ENCODE results near the gene KCNH5. TPM values are rescaled to one million over a fixed set of nuclear protein-coding genes. Genes with fewer than 3 reads are reported as not detected.

The KCNH5 gene
- total and polyA plus RNA-seq, 9 of the 15 experiments (the other 6 are each of a cell fraction or from before 2014, with no cell fraction given), result 1.1 to 2.4 (median 1.4) TPM

- TF ChIP-seq ESRRA (IDR thresholded peaks at IDR 0.05; ENCODE audit: borderline replicate concordance, low read depth), result no peak
- no peak for TF ChIP-seq FOXK2 (conservative IDR thresholded peaks at IDR 0.05 in 1 of 2, IDR thresholded peaks at IDR 0.05 in 1 of 2; ENCODE audit: low read depth in 2 of 2)
- TF ChIP-seq JUND (IDR thresholded peaks at IDR 0.05; ENCODE audit: borderline replicate concordance, low read depth, low read length), result no peak
- no peak for TF ChIP-seq JUND (tag; IDR thresholded peaks at IDR 0.05; ENCODE audit: borderline replicate concordance, low read depth, low read length)
Observed at GRCh38 chr14:62946221-62946620, 99.0 kb downstream of the KCNH5 start (continued).

DNA sequence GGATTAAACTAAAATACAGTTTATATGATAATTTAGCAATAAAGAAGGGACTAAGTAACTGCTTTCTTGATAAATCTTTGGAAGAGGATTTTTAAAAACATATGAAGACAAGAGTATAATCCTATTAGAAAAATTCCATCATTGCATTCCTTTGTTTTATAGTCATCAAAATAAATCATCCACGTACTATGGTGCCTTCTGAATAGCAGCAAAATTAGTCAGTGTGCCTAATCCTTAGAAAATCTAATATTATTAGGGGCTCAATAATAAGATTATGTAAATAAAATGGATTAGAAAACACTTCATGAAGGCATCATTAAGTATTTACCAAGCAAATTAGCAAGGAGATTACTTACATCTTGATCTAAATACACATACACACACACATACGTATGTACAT is 102.1 kb downstream of the KCNH5 start:
- BruUV-seq (replicated peaks), result no TSS peak
- H3K27me3 ChIP-seq (ENCODE audit: control insufficient read depth in 2 of 2, insufficient read depth in 2 of 2, low read length in 2 of 2), result no peaks in the 10 kb centered on the region
- no peaks in the 10 kb centered on the region for H3K9me3 ChIP-seq (replicated peaks; ENCODE audit: control insufficient read depth, insufficient read depth, low read depth, low read length)
- intact Hi-C loops (cut with micrococcal nuclease), result no loop called here
- ChIA-PET CTCF (ENCODE audit: low intra/inter-chr PET ratio) (no interaction called here), POLR2A (no interaction called here)
- ATAC-seq (no peak), DNase-seq (ENCODE audit: extremely low read depth in 1 of 4, low spot score in 3 of 4) (no peak), FAIRE-seq (no peak)
- no peaks in the 10 kb centered on the region for H3K9me1 ChIP-seq (ENCODE audit: control insufficient read depth, insufficient read depth, low read length)
- H3K27ac ChIP-seq (ENCODE audit: extremely low read depth, low read depth, low read length), result no peak overlapping the region
- no peak overlapping the region for H3K9ac ChIP-seq (ENCODE audit: insufficient read depth in 1 of 2, low read depth in 2 of 2, low read length in 2 of 2)
- no peak overlapping the region for H3K4me3 ChIP-seq
- no peaks in the 10 kb centered on the region for H3K79me2 ChIP-seq (ENCODE audit: control insufficient read depth, insufficient read depth, low read length)
- H3K36me3 ChIP-seq (ENCODE audit: control insufficient read depth, insufficient read depth, low read length), result no peaks in the 10 kb centered on the region
- H3K4me2 ChIP-seq (ENCODE audit: insufficient read depth, low read length), result no peak overlapping the region
- no peaks in the 10 kb centered on the region for H3K4me1 ChIP-seq (replicated peaks in 1 of 2; ENCODE audit: control insufficient read depth in 2 of 2, insufficient read depth in 2 of 2, low read length in 2 of 2)
- no peaks in the 10 kb centered on the region for H4K20me1 ChIP-seq (replicated peaks; ENCODE audit: control insufficient read depth, insufficient read depth, low read length)
- TF ChIP-seq GABPB2 (CRISPR knock-in tag; conservative IDR thresholded peaks at IDR 0.05) (no peak), MCM3 (IDR thresholded peaks at IDR 0.05) (no peak), HDAC2 (IDR thresholded peaks at IDR 0.05) (no peak), ZNF444 (CRISPR knock-in tag; IDR thresholded peaks at IDR 0.05) (no peak), ERF (CRISPR knock-in tag; IDR thresholded peaks at IDR 0.05) (no peak), ADNP (tag; IDR thresholded peaks at IDR 0.05) (no peak), CREBBP (IDR thresholded peaks at IDR 0.05; ENCODE audit: low read depth, low read length) (no peak)
- TF ChIP-seq, protein P1, sequence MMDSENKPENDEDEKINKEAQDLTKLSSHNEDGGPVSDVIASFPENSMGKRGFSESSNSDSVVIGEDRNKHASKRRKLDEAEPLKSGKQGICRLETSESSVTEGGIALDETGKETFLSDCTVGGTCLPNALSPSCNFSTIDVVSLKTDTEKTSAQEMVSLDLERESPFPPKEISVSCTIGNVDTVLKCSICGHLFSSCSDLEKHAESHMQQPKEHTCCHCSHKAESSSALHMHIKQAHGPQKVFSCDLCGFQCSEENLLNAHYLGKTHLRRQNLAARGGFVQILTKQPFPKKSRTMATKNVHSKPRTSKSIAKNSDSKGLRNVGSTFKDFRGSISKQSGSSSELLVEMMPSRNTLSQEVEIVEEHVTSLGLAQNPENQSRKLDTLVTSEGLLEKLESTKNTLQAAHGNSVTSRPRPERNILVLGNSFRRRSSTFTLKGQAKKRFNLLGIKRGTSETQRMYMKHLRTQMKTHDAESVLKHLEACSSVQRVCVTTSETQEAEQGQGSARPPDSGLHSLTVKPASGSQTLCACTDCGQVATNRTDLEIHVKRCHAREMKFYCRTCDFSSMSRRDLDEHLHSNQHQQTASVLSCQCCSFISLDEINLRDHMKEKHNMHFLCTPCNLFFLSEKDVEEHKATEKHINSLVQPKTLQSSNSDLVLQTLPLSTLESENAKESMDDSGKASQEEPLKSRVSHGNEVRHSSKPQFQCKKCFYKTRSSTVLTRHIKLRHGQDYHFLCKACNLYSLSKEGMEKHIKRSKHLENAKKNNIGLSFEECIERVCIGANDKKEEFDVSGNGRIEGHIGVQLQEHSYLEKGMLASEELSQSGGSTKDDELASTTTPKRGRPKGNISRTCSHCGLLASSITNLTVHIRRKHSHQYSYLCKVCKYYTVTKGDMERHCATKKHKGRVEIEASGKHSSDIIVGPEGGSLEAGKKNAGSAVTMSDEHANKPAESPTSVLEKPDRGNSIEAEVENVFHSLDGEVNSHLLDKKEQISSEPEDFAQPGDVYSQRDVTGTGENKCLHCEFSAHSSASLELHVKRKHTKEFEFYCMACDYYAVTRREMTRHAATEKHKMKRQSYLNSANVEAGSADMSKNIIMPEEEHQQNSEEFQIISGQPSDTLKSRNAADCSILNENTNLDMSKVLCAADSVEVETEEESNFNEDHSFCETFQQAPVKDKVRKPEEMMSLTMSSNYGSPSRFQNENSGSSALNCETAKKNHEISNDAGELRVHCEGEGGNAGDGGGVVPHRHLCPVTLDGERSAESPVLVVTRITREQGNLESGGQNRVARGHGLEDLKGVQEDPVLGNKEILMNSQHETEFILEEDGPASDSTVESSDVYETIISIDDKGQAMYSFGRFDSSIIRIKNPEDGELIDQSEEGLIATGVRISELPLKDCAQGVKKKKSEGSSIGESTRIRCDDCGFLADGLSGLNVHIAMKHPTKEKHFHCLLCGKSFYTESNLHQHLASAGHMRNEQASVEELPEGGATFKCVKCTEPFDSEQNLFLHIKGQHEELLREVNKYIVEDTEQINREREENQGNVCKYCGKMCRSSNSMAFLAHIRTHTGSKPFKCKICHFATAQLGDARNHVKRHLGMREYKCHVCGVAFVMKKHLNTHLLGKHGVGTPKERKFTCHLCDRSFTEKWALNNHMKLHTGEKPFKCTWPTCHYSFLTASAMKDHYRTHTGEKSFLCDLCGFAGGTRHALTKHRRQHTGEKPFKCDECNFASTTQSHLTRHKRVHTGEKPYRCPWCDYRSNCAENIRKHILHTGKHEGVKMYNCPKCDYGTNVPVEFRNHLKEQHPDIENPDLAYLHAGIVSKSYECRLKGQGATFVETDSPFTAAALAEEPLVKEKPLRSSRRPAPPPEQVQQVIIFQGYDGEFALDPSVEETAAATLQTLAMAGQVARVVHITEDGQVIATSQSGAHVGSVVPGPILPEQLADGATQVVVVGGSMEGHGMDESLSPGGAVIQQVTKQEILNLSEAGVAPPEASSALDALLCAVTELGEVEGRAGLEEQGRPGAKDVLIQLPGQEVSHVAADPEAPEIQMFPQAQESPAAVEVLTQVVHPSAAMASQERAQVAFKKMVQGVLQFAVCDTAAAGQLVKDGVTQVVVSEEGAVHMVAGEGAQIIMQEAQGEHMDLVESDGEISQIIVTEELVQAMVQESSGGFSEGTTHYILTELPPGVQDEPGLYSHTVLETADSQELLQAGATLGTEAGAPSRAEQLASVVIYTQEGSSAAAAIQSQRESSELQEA (IDR thresholded peaks at IDR 0.05; ENCODE audit: low read depth), result no peak
- 0% methylated on average over 2 of the region's 2 CpGs for WGBS (ENCODE audit: insufficient coverage, low coverage, missing lambda C conversion rate)
- in situ Hi-C loops (cut with MboI), result no loop called here
- H2AFZ ChIP-seq (ENCODE audit: low read depth, low read length), result no peak overlapping the region
